GM12873 (cell line): ENCODE measurements around the gene TTC13.

ENCODE experiments used
- CTCF ChIP-seq: IDR thresholded peaks from 2 replicates; pipeline ENCODE4 v1.5.1; 2012; ENCODE audit warnings: low read depth, mild to moderate bottlenecking, moderate library complexity, low read length, control low read depth; ENCODE audit not compliant: insufficient read depth; ENCODE audit errors: missing control alignments

TTC13 gene

GRCh38 chr1:230976360-230976759 is 2.3 kb downstream of the TTC13 start:
- TF ChIP-seq CTCF: no peak

GRCh38 chr1:230975636-230976035 is 3.0 kb downstream of the TTC13 start:
- TF ChIP-seq CTCF: no peak

- no peak for TF ChIP-seq CTCF
Measured at GRCh38 chr1:230972855-230973271, 5.8 kb downstream of the TTC13 start.

DNA sequence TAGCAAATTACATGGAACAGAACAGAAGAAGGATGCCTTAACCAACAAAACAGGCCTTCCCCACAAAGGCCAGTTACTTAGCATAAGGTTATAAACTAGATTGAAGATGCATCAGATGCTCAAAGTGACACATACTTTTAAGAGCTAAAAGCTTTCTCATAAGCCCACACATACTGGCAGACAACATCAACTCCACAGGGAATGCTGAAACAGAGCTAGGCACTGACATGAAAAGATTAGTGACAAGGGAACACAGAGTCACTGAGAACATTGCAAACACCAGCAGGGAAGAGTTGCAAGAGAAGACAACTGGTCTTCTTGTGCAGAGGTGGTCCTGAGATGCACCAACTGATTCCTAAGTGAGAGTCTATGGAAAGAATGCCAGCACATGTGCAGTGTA is 6.9 kb downstream of the TTC13 start:
- TF ChIP-seq CTCF: no peak

GRCh38 chr1:230970432-230970831 is 8.2 kb downstream of the TTC13 start:
- TF ChIP-seq CTCF: no peak

GRCh38 chr1:230966358-230966873 is 12.2 kb downstream of the TTC13 start:
- TF ChIP-seq CTCF: no peak

DNA sequence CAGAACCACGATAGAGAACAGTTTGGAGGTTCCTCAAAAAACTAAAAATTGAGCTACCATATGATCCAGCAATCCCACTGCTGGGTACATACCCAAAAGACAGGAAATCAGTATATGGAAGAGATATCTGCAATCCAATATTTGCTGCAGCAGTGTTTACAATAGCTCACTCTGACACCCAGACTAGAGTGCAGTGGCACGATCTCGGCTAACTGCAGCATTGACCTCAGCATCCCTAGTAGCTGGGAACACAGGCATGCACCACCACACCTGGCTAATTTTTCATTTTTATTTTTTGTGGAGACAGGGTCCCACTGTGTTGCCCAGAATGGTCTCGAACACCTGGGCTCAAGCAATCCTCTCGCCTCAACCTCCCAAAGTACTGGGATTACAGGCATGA is 13.1 kb downstream of the TTC13 start:
- no peak for TF ChIP-seq CTCF

- TF ChIP-seq CTCF: no peak
Measured at GRCh38 chr1:230964896-230965295, 13.8 kb downstream of the TTC13 start.
